GM12872 (cell line): ENCODE results near the gene IL1RAP.

Source experiments
- TF ChIP-seq, protein P1 (sequence below): IDR thresholded peaks from 3 replicates; pipeline ENCODE4 v1.5.1; 2011; ENCODE audit warnings: low read depth, mild to moderate bottlenecking, low read length, moderate library complexity; ENCODE audit not compliant: insufficient read depth

Gene IL1RAP

DNA sequence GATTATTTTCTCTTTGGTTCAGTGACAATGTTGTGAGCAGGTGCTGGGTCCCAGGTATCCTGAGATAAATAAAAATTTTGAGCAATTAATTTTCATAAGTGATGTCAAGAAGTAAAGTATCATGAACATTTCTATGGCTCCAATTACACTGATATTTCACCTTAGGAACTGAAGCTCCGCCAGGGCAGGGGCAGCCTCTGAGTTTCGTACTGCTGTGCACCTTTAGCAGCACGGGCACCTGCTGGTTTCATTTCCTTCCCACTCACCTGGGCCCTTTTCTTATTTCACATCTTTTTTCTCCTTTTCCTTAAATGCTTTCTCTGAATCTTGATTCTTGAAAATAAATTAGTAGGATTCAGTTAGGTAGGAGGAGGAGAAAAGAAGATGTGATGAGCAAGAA is 1.2 kb upstream of the IL1RAP start:
- TF ChIP-seq, protein P1, sequence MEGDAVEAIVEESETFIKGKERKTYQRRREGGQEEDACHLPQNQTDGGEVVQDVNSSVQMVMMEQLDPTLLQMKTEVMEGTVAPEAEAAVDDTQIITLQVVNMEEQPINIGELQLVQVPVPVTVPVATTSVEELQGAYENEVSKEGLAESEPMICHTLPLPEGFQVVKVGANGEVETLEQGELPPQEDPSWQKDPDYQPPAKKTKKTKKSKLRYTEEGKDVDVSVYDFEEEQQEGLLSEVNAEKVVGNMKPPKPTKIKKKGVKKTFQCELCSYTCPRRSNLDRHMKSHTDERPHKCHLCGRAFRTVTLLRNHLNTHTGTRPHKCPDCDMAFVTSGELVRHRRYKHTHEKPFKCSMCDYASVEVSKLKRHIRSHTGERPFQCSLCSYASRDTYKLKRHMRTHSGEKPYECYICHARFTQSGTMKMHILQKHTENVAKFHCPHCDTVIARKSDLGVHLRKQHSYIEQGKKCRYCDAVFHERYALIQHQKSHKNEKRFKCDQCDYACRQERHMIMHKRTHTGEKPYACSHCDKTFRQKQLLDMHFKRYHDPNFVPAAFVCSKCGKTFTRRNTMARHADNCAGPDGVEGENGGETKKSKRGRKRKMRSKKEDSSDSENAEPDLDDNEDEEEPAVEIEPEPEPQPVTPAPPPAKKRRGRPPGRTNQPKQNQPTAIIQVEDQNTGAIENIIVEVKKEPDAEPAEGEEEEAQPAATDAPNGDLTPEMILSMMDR, result no peak

DNA sequence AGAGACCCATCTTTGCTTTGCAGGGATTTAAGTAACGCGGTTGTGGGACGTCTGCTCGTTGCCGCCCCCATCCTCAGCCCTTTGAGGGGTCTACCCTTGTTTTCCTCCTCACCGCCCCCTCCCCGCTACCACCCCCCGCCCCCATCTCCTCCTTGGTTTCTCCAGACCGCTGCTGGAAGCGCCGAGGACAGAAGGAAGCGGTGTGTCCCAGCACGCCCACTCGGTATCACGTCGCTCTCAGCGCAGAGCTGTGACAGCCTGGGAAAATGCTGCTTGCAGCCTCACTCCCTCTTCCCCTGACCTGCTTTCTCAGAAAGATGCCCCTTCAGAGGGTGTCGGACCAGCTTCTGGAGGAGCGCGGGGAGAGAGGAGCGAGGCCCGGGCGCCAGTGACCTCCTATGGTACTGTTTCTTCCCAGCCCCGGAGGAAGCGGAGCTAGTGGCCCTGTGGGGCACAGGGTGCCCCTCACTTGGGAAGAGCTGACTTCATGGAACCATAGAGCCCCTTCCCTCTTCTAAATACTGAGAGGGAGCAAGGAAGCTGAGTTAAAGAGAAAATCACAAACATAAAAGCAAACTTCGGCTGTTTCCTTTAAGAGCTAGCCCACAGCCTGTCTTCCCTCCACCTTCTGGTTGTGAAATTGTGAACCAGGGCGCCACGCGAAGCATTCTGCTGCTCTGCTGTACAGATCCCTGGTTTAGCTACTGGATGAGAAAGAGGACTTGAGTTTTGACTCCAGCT is 698 bp downstream of the IL1RAP start:
- TF ChIP-seq, protein P1, result no peak

DNA sequence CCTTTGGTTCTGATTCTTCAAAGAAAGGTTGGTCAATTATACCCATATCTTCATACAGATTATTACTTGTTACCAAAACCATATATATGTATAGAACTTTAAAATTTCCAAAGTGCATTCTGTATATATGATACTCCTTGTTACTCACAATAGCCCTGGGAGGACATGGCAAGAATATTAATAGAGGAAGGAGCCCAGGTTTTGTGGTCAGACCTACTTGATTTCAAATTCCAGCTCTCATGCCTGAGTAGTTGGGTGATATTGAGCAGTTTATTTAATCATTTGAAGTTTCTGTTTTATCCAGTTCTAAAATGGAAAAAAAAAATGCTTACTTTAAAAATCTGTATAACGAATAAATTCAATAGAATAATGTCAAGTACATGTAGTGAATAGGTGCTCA is 2.5 kb downstream of the IL1RAP start:
- TF ChIP-seq, protein P1, result no peak

DNA sequence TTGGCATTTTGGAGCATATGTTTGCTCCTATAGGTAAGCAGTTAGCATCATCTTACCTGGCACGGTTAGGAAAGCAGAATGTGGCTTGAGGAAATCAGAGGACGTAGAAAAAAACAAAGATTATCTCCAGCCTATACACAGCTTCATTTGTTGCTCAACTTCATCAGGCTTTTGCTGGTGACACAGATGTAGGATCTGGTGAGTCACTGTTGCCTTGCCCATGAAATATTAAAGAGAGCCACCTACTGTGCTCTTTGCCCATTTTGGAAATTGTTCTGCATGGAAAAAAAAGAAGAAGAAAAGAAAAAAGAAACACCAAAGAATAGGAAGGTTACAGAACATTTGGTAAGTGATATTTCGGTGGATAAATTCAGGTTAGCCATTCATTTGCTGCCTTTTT is 3.8 kb downstream of the IL1RAP start:
- TF ChIP-seq, protein P1, result no peak

DNA sequence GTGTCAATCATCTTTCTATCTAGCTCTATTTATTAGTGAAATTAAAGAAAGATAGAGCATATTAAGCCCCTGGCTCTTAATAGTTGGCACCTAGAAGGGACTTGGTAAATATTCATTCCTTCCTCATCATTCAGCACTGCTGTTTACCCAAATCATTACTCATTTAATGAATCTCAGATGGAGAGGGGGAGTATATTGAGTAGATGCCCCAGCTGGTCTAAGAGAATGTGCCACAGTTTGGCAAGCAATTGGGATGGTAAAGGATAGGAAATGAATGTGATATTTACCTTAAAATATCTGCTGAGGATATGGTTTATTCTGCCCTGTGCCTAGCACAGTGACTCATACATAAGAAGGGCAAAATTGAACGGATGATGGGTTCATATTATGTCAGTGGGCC is 6.0 kb downstream of the IL1RAP start:
- TF ChIP-seq, protein P1, result no peak

DNA sequence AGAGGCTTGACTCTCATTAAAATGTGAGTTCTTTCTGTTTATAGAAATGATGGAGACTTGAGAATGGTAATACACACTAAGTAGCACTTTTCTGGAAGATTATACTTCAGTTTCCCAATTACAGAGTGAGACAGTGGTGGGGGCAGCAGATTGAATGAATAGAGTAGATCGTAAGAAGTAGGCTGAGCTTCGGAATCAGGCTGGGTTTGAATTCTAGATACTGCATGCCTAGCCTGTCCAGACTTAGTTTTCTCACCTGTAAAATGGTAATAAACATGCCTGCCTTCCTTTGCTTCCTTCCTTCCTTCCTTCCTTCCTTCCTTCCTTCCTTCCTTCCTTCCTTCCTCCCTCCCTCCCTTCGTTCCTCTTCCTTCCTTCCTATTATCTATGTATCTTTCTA is 8.1 kb downstream of the IL1RAP start:
- TF ChIP-seq, protein P1, result no peak

DNA sequence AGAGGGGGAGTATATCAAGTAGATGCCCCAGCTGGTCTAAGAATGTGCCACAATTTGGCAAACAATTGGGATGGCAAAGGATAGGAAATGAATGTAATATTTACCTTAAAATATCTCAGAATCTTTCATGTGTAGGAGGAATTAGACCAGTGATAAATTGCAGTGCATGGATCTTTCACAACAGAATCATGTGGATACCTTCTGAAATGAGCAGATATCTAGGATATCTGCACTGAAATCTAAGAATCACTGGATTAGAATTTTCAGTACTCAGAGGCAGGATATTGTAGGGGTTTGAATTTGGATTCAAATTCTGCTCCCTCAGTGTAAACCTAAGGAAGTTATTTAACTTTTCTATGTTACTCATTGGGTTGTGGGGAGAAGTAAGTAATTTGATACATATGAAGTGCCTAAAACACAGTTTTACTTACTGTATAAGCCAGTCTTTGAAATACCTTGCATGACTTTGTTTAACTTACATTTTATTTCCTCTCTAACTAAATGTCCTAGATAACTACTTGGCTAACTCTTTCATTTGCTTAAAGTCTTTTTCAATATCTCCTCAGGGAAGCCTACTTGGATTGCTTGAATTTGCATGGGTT is 8.8 kb downstream of the IL1RAP start:
- TF ChIP-seq, protein P1, result no peak
